ENCODE measurements around the gene TP53INP2. TPM values are rescaled to one million over a fixed set of nuclear protein-coding genes. Genes with fewer than 3 reads are reported as not detected.
"Not testable (repeated sequence)": the region's sequence is repeated elsewhere in the genome, so short reads cannot be mapped to it uniquely, and the experiment has no call there.

Gene TP53INP2
- total and polyA plus RNA-seq, 4 experiments from 2014 or later, result 0.23 to 1.2 (median 0.86) TPM; not detected in 1

GRCh38 chr20:34713944-34714515 lies 9.9 kb downstream of the TP53INP2 start:
- H3K9me3 ChIP-seq (ENCODE audit: control insufficient read depth in 1 of 2, low read length in 2 of 2); H3K4me3 ChIP-seq (ENCODE audit: low read length in 2 of 2); DNase-seq; H3K4me3 Mint-ChIP-seq; POLR2A ChIA-PET (ENCODE audit: partially characterized antibody); H3K27me3 Mint-ChIP-seq; H3K36me3 ChIP-seq (ENCODE audit: insufficient read depth, low read length); H3K27ac ChIP-seq (ENCODE audit: low read depth, low read length); H3K9me3 Mint-ChIP-seq; intact Hi-C loops (cut with micrococcal nuclease); H3K27me3 ChIP-seq (ENCODE audit: insufficient read depth, low read length): not testable (repeated sequence)
- peaks cover 7 to 18% (median 8%) of the 10 kb centered on the region in 4 donors for H3K4me1 Mint-ChIP-seq
- CTCF ChIA-PET (ENCODE audit: partially characterized antibody), result interaction anchor here (0.8 to 2.0 kb wide), 4 partner anchors 10 to 401 kb away, joined by 3 to 4 read pairs (median 4); partner anchors contain the start of gene TP53INP2
- H3K36me3 Mint-ChIP-seq, result peaks cover 16 to 24% of the 10 kb centered on the region in 2 donors
- peak overlapping the region in 1 of 7 donors; percentile 35 for H3K27ac Mint-ChIP-seq
- peaks cover 10% of the 10 kb centered on the region for H3K4me1 ChIP-seq (ENCODE audit: insufficient read depth, low read length)

GRCh38 chr20:34715384-34715783 lies 11.2 kb downstream of the TP53INP2 start:
- H3K27me3 Mint-ChIP-seq, result no peaks in the 10 kb centered on the region
- no peak for DNase-seq
- no peaks in the 10 kb centered on the region for H3K36me3 ChIP-seq (ENCODE audit: insufficient read depth, low read length)
- H3K9me3 ChIP-seq (ENCODE audit: control insufficient read depth in 1 of 2, low read length in 2 of 2), result no peaks in the 10 kb centered on the region
- CTCF ChIA-PET (ENCODE audit: partially characterized antibody), result no interaction called here
- H3K27me3 ChIP-seq (ENCODE audit: insufficient read depth, low read length), result no peaks in the 10 kb centered on the region
- H3K36me3 Mint-ChIP-seq, result peaks cover 18 to 25% of the 10 kb centered on the region in 2 donors
- H3K4me3 Mint-ChIP-seq, result no peak overlapping the region
- H3K4me1 Mint-ChIP-seq, result peaks cover 4 to 6% (median 5%) of the 10 kb centered on the region in 4 donors
- POLR2A ChIA-PET (ENCODE audit: partially characterized antibody), result interaction anchor here (1.6 kb wide), 1 partner anchor 11 kb away, joined by 3 read pairs; the partner anchor contains the start of gene TP53INP2
- no peak overlapping the region for H3K4me3 ChIP-seq (ENCODE audit: low read length in 2 of 2)
- no peak overlapping the region for H3K27ac Mint-ChIP-seq
- no peaks in the 10 kb centered on the region for H3K9me3 Mint-ChIP-seq
- H3K27ac ChIP-seq (ENCODE audit: low read depth, low read length), result no peak overlapping the region
- H3K4me1 ChIP-seq (ENCODE audit: insufficient read depth, low read length), result peaks cover 7% of the 10 kb centered on the region
- intact Hi-C loops (cut with micrococcal nuclease), result no loop called here

- Mint-ChIP-seq H3K9me3 (no peaks in the 10 kb centered on the region), H3K4me3 (no peak overlapping the region), H3K27ac (peak overlapping the region in 1 of 7 donors; percentile 7), H3K36me3 (peaks cover 21 to 33% of the 10 kb centered on the region in 2 donors), H3K4me1 (no peaks in the 10 kb centered on the region), H3K27me3 (no peaks in the 10 kb centered on the region)
- no peak overlapping the region for H3K27ac ChIP-seq (ENCODE audit: low read depth, low read length)
- POLR2A ChIA-PET (ENCODE audit: partially characterized antibody), result interaction anchor here (0.6 kb wide), 1 partner anchor 186 kb away, joined by 3 read pairs; no protein-coding TSS in a partner anchor
- no peak overlapping the region for H3K4me3 ChIP-seq (ENCODE audit: low read length in 2 of 2)
- no peak for DNase-seq
- CTCF ChIA-PET (ENCODE audit: partially characterized antibody), result no interaction called here
- H3K27me3 ChIP-seq (ENCODE audit: insufficient read depth, low read length), result no peaks in the 10 kb centered on the region
- H3K9me3 ChIP-seq (ENCODE audit: control insufficient read depth in 1 of 2, low read length in 2 of 2), result no peaks in the 10 kb centered on the region
- no peaks in the 10 kb centered on the region for H3K36me3 ChIP-seq (ENCODE audit: insufficient read depth, low read length)
- intact Hi-C loops (cut with micrococcal nuclease), result no loop called here
- no peaks in the 10 kb centered on the region for H3K4me1 ChIP-seq (ENCODE audit: insufficient read depth, low read length)
Measured at GRCh38 chr20:34716921-34717229, 12.7 kb downstream of the TP53INP2 start.

GRCh38 chr20:34717230-34718095 lies 13.3 kb downstream of the TP53INP2 start:
- Mint-ChIP-seq H3K4me1 (no peaks in the 10 kb centered on the region), H3K9me3 (no peaks in the 10 kb centered on the region), H3K27ac (peak overlapping the region in 3 of 7 donors; percentile 8 to 77 (median 35)), H3K36me3 (peaks cover 21 to 33% of the 10 kb centered on the region in 2 donors), H3K27me3 (no peaks in the 10 kb centered on the region), H3K4me3 (no peak overlapping the region)
- Histone ChIP-seq H3K36me3 (ENCODE audit: insufficient read depth, low read length) (no peaks in the 10 kb centered on the region), H3K27me3 (ENCODE audit: insufficient read depth, low read length) (no peaks in the 10 kb centered on the region), H3K4me1 (ENCODE audit: insufficient read depth, low read length) (no peaks in the 10 kb centered on the region), H3K4me3 (ENCODE audit: low read length in 2 of 2) (no peak overlapping the region), H3K27ac (ENCODE audit: low read depth, low read length) (no peak overlapping the region), H3K9me3 (ENCODE audit: control insufficient read depth in 1 of 2, low read length in 2 of 2) (no peaks in the 10 kb centered on the region)
- intact Hi-C loops (cut with micrococcal nuclease), result no loop called here
- no peak for DNase-seq
- ChIA-PET POLR2A (ENCODE audit: partially characterized antibody) (interaction anchor here (0.6 kb wide), 1 partner anchor 186 kb away, joined by 3 read pairs; no protein-coding TSS in a partner anchor), CTCF (ENCODE audit: partially characterized antibody) (no interaction called here)

DNA sequence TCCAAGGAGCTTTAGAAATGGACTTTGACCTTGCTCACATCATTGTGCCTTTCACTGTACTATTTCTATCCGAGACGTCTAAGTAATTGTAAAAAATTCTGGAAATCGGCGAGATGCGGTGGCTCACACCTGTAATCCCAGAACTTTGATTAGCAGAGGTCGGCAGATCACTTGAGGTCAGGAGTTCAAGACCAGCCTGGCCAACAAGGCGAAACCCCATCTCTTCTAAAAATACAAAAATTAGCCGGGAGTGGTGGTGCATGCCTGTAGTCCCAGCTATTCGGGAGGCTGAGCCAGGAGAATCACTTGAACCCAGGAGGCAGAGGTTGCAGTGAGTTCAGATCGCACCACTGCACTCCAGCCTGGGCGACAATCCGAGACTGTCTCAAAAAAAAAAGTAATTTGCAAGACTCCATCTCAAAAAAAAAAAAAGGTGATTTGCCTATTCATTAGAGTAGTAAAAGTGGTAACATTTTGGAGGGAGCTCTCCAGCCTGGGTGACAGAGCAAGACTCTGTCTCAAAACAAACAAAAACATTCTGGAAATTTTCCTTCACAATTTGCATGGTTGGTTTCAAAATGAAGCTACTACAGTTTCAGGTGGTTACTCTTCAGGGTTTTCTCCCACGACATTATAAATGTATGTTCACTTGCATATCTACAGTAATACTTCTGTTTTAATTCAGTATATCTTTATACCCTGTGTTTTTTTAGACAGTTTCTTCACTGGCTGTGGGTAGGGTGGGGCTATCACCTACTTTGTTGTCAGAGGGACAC lies 15.3 kb downstream of the TP53INP2 start:
- H3K4me1 ChIP-seq (ENCODE audit: insufficient read depth, low read length); POLR2A ChIA-PET (ENCODE audit: partially characterized antibody); H3K4me1 Mint-ChIP-seq; H3K27ac ChIP-seq (ENCODE audit: low read depth, low read length); intact Hi-C loops (cut with micrococcal nuclease); H3K27me3 Mint-ChIP-seq; H3K9me3 ChIP-seq (ENCODE audit: control insufficient read depth in 1 of 2, low read length in 2 of 2); H3K4me3 Mint-ChIP-seq; H3K9me3 Mint-ChIP-seq; H3K4me3 ChIP-seq (ENCODE audit: low read length in 2 of 2); H3K27me3 ChIP-seq (ENCODE audit: insufficient read depth, low read length); DNase-seq: not testable (repeated sequence)
- Mint-ChIP-seq H3K27ac (peak overlapping the region in 1 of 7 donors; percentile 35), H3K36me3 (peaks cover 21 to 40% of the 10 kb centered on the region in 2 donors)
- CTCF ChIA-PET (ENCODE audit: partially characterized antibody), result interaction anchor here (1.1 to 1.4 kb wide), 2 partner anchors 11 to 407 kb away, joined by 3 to 4 read pairs; no protein-coding TSS in a partner anchor
- peaks cover 14% of the 10 kb centered on the region for H3K36me3 ChIP-seq (ENCODE audit: insufficient read depth, low read length)

DNA sequence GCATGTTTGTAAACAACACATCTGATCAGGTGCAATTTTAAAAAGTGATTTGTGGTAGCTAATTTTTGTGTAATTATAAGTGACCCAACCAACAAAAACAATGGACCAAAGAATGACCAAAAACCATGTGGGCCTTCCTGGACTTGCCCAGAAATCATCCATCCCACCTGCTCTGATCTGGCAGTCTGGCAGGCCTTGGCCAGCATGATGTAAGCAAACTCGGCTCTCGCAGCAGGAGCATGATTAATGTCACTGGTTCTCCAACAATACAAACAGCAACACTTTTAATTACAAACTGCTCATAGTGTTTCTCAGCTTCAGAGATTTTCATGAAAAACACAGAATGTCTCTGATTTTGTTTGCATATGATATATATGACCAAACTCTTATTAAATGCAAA lies 16.1 kb downstream of the TP53INP2 start:
- H3K4me1 Mint-ChIP-seq, result no peaks in the 10 kb centered on the region
- DNase-seq, result no peak
- Histone ChIP-seq H3K36me3 (ENCODE audit: insufficient read depth, low read length) (peaks cover 20% of the 10 kb centered on the region), H3K4me3 (ENCODE audit: low read length in 2 of 2) (no peak overlapping the region), H3K27ac (ENCODE audit: low read depth, low read length) (no peak overlapping the region), H3K9me3 (ENCODE audit: control insufficient read depth in 1 of 2, low read length in 2 of 2) (no peaks in the 10 kb centered on the region), H3K4me1 (ENCODE audit: insufficient read depth, low read length) (no peaks in the 10 kb centered on the region), H3K27me3 (ENCODE audit: insufficient read depth, low read length) (no peaks in the 10 kb centered on the region)
- H3K27me3 Mint-ChIP-seq, result no peaks in the 10 kb centered on the region
- intact Hi-C loops (cut with micrococcal nuclease), result no loop called here
- ChIA-PET POLR2A (ENCODE audit: partially characterized antibody) (no interaction called here), CTCF (ENCODE audit: partially characterized antibody) (interaction anchor here (1.1 to 1.4 kb wide), 3 partner anchors 12 to 408 kb away, joined by 3 to 4 read pairs (median 3); no protein-coding TSS in a partner anchor)
- H3K9me3 Mint-ChIP-seq, result no peaks in the 10 kb centered on the region
- no peak overlapping the region for H3K4me3 Mint-ChIP-seq
- H3K27ac Mint-ChIP-seq, result peak overlapping the region in 3 of 7 donors; percentile 32 to 76 (median 42)
- peaks cover 19 to 40% of the 10 kb centered on the region in 2 donors for H3K36me3 Mint-ChIP-seq

DNA sequence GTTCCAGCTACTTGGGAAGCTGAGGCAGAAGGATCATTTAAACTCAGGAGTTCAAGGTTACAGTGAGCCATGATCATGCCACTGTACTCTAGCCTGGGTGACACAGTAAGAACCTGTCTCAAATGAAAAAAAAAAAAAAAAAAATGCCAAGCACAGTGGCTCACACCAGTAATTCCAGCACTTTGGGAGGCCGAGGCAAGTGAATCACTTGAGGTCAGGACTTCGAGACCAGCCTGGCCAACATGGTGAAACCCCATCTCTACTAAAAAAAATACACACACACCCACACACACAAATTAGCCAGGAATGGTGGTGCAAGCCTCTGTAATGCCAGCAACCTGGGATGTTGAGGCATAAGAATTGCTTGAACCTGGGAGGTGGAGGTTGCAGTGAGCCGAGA lies 18.4 kb downstream of the TP53INP2 start:
- H3K36me3 ChIP-seq (ENCODE audit: insufficient read depth, low read length), result peaks cover 32% of the 10 kb centered on the region
- H3K27ac ChIP-seq (ENCODE audit: low read depth, low read length); POLR2A ChIA-PET (ENCODE audit: partially characterized antibody); H3K27me3 Mint-ChIP-seq; H3K4me1 ChIP-seq (ENCODE audit: insufficient read depth, low read length); H3K4me3 Mint-ChIP-seq; H3K4me1 Mint-ChIP-seq; H3K9me3 Mint-ChIP-seq; CTCF ChIA-PET (ENCODE audit: partially characterized antibody); H3K27me3 ChIP-seq (ENCODE audit: insufficient read depth, low read length); DNase-seq; intact Hi-C loops (cut with micrococcal nuclease); H3K4me3 ChIP-seq (ENCODE audit: low read length in 2 of 2); H3K9me3 ChIP-seq (ENCODE audit: control insufficient read depth in 1 of 2, low read length in 2 of 2): not testable (repeated sequence)
- H3K36me3 Mint-ChIP-seq, result peaks cover 30 to 53% of the 10 kb centered on the region in 2 donors
- peak overlapping the region in 1 of 7 donors; percentile 17 for H3K27ac Mint-ChIP-seq
